Ovary (tissue), 9 donors: Measurements from ENCODE around the gene TMEM176B. TPM values are rescaled to one million over a fixed set of nuclear protein-coding genes. Genes with fewer than 3 reads are reported as not detected.

Experiments
- DNase-seq, 5 donors: peaks; one replicate each; pipeline ENCODE4 v3.0.0-alpha.2; 2019 to 2020
- H3K27ac ChIP-seq, 2 donors: fragments of 200-600 bp; one replicate each; pipeline versions ENCODE4 v1.5.1 to v1.8.0; 2019 to 2022
- H3K27me3 ChIP-seq: fragments of 200-600 bp; one replicate; pipeline ENCODE4 v1.8.0; 2022
- H3K36me3 ChIP-seq: fragments of 200-600 bp; sonication (generic); one replicate; pipeline ENCODE4 v1.5.1; 2019
- H3K4me1 ChIP-seq: one replicate; pipeline ENCODE4 v1.8.1; 2013; ENCODE audit warnings: mild to moderate bottlenecking, moderate library complexity; ENCODE audit not compliant: insufficient read depth
- H3K4me3 ChIP-seq: fragments of 200-600 bp; sonication (generic); one replicate; pipeline ENCODE4 v1.5.1; 2017
- H3K9me3 ChIP-seq, 2 donors: fragments of 200-600 bp in 1 of 2; sonication (generic) in 1 of 2; one replicate each; pipeline versions ENCODE4 v1.5.1 to v1.8.1; 2013 to 2019; ENCODE audit warnings: mild to moderate bottlenecking in 1 of 2, moderate library complexity in 1 of 2
- EP300 ChIP-seq: sonication (generic); formaldehyde crosslinking; IDR thresholded peaks from one replicate; pipeline ENCODE4 v1.6.1; 2017; ENCODE audit warnings: antibody characterized with exemption
- POLR2A ChIP-seq: fragments of 450-650 bp; IDR thresholded peaks from one replicate; pipeline ENCODE4 v1.6.1; 2017; ENCODE audit warnings: antibody characterized with exemption, mild to moderate bottlenecking, moderate library complexity
- WGBS, 3 donors: extraction: QIAGEN DNeasy Blood & Tissue Kit in 1 of 3; methylation state at CpG; one replicate each; pipeline versions ENCODE4 v1.1.5 to v1.1.7; 2013 to 2017; 5-methylcytosine and 5-hydroxymethylcytosine counted together
- intact Hi-C, 4 donors: fragments of 100-400 bp; cut with DNase I; formaldehyde crosslinking; loops; one replicate each; pipeline versions ENCODE4 v1.11.0 to v1.15.1; 2022 to 2023
- polyA plus RNA-seq, 2 donors: library from polyadenylated mRNA; stranded (reverse); fragments of 200-250 nt in 1 of 2; fragments of 350-450 nt in 1 of 2; fragmentation: Illumina TruSeq in 1 of 2; extraction: RNeasy Lipid Tissue Mini Kit (QIAGEN cat#74804) in 1 of 2; gene quantifications; one replicate each; pipeline ENCODE4 v1.2.3, GENCODE V29; 2013 to 2014
- total RNA-seq, 7 donors: library from RNA; depleted of rRNA in 2 of 7; stranded (reverse); fragments of >200 nt in 2 of 7; fragmentation: NEBNext Ultra II Directional in 3 of 7; extraction: Animal tissue kit (Norgen Biotek cat#: 25700) in 3 of 7; gene quantifications; one replicate each; pipeline versions ENCODE4 v1.1.0 to v1.2.4, GENCODE V29; 2016 to 2023
- TF ChIP-seq, protein P1 (sequence below), 3 donors: fragments of 450-650 bp in 2 of 3; fragments of 200-600 bp in 1 of 3; IDR thresholded peaks; one replicate each; pipeline versions ENCODE4 v1.5.1 to v1.8.0; 2016 to 2022; ENCODE audit warnings: antibody characterized with exemption in 3 of 3, mild to moderate bottlenecking in 1 of 3
- donor health status: DM: no; HTN: no; CAD: no; lungs with moderate emphysema.
- donor health status: DM: no; HTN: no; CAD: no.
- donor health status: Bipolar disorder and iron deficiency.
- donor health status: DM: yes; HTN: yes; CAD: no.
- donor health status: DM: no; HTN: no; CAD: no.
- donor health status: DM: yes; HTN: yes; CAD: no.

TMEM176B gene
- total and polyA plus RNA-seq, 9 donors, result 86.7 to 145 (median 131) TPM

- Histone ChIP-seq H3K27ac (no peak overlapping the region), H3K4me1 (no peaks in the 10 kb centered on the region), H3K9me3 (no peaks in the 10 kb centered on the region), H3K4me3 (no peak overlapping the region), H3K27me3 (no peaks in the 10 kb centered on the region), H3K36me3 (no peaks in the 10 kb centered on the region)
- no peak for DNase-seq
- TF ChIP-seq, protein P1, sequence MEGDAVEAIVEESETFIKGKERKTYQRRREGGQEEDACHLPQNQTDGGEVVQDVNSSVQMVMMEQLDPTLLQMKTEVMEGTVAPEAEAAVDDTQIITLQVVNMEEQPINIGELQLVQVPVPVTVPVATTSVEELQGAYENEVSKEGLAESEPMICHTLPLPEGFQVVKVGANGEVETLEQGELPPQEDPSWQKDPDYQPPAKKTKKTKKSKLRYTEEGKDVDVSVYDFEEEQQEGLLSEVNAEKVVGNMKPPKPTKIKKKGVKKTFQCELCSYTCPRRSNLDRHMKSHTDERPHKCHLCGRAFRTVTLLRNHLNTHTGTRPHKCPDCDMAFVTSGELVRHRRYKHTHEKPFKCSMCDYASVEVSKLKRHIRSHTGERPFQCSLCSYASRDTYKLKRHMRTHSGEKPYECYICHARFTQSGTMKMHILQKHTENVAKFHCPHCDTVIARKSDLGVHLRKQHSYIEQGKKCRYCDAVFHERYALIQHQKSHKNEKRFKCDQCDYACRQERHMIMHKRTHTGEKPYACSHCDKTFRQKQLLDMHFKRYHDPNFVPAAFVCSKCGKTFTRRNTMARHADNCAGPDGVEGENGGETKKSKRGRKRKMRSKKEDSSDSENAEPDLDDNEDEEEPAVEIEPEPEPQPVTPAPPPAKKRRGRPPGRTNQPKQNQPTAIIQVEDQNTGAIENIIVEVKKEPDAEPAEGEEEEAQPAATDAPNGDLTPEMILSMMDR (IDR thresholded peaks at IDR 0.05), result no peak
- TF ChIP-seq POLR2A (no peak), EP300 (no peak)
- WGBS, 3 donors, result 74 to 76% (median 74%) methylated on average over 10 of the region's 10 CpGs
- intact Hi-C loops, result no loop called here
Observed at GRCh38 chr7:150803161-150803860, 3.1 kb upstream of the TMEM176B start.

DNA sequence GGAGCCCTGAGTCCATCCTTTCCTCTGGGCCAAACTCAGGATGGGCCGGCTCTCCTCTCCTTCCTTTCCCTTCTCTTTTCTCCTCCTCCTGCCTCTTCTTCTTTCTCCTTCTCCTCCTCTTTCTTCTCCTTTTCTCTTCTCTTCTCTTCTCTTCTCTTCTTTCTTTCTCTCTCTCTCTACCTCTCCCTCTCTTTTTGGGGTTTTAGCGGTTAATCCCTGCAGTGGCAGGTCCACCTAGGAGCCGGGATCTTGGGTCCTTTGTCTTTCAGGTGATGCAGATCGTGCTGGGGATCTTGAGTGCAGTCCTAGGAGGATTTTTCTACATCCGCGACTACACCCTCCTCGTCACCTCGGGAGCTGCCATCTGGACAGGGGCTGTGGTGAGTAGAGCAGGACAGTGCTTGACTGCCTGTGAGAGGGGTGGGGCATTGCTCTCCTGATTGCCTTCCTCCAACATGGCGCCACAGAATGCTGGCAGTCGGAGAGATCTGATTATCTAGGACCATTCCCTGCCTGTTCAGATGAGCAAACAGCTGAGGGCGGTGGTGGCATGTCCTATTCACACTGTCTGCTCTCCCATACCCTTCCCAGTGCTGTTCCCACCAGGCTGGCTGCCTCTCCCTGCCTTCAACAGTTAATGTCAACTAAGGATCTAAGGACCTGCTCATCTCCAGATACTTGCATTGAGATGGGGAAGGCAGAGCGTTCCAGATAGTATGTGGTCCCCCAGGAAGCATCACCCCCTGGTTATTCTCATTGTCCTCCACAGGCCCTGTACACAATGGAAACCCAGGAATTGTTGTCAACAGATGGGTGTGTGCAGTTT, 2.0 kb upstream of the TMEM176B start:
- H3K9me3 ChIP-seq, result no peaks in the 10 kb centered on the region
- no peaks in the 10 kb centered on the region for H3K36me3 ChIP-seq
- intact Hi-C loops, result no loop called here
- no peak for DNase-seq
- TF ChIP-seq EP300 (no peak), POLR2A (no peak)
- TF ChIP-seq, protein P1 (IDR thresholded peaks at IDR 0.05), result no peak
- H3K4me3 ChIP-seq, result no peak overlapping the region
- H3K27me3 ChIP-seq, result no peaks in the 10 kb centered on the region
- H3K27ac ChIP-seq, result peak overlapping the region; percentile 68 to 70
- whole genome bisulfite sequencing, 3 donors, result 92 to 95% (median 93%) methylated on average over 12 of the region's 12 CpGs
- no peaks in the 10 kb centered on the region for H3K4me1 ChIP-seq

DNA sequence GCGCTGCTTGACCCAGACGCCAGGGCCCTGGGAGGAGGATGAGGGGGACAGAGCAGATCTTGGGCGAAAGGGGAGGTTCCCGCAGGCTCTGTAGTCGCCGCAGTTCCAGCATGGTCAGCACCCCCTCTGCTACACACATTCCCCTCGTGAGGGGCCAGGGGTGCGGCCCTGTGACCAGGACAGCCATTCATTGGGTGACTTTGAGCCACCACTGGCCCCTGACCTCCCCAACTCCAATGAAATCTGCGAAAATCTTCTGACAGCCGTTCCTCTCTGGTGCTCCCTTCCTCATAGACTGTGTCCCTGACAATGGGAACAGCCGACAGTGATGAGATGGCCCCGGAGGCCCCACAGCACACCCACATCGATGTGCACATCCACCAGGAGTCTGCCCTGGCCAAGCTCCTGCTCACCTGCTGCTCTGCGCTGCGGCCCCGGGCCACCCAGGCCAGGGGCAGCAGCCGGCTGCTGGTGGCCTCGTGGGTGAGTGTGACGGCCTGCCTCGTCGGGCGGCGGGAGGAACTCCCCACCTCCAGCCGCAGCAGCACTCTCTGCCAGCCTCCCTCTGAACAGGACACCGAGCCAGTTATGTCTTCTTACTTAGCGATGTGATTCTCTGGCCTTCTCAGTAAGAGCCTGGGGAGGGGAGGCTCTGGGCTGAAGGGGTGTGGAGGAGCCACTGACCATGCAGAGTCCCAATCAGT, 1.2 kb upstream of the TMEM176B start:
- H3K27ac ChIP-seq, result peak overlapping the region; percentile 68 to 70
- peak overlapping the region; percentile 55 for H3K4me3 ChIP-seq
- intact Hi-C loops, result no loop called here
- H3K9me3 ChIP-seq, result no peaks in the 10 kb centered on the region
- WGBS, 3 donors, result 19 to 33% (median 32%) methylated on average over 23 to 26 of the region's 26 CpGs
- no peaks in the 10 kb centered on the region for H3K4me1 ChIP-seq
- peak in 2 of 5 donors; percentile 33 to 34 for DNase-seq
- TF ChIP-seq POLR2A (no peak), EP300 (no peak)
- TF ChIP-seq, protein P1 (IDR thresholded peaks at IDR 0.05), result no peak
- H3K36me3 ChIP-seq, result no peaks in the 10 kb centered on the region
- no peaks in the 10 kb centered on the region for H3K27me3 ChIP-seq

- intact Hi-C loops, result no loop called here
- H3K4me3 ChIP-seq, result peak within 1 kb of the TSS; percentile 55
- TF ChIP-seq, protein P1 (IDR thresholded peaks at IDR 0.05), result no peak
- no peak for TF ChIP-seq POLR2A
- TF ChIP-seq EP300, result no peak
- H3K9me3 ChIP-seq, result no peaks in the 10 kb centered on the region
- 1 to 3% (median 1%) methylated on average over 33 to 54 of the region's 54 CpGs for WGBS, 3 donors
- no peaks in the 10 kb centered on the region for H3K4me1 ChIP-seq
- no peaks in the 10 kb centered on the region for H3K36me3 ChIP-seq
- DNase-seq, result peak in 3 of 5 donors; percentile 65 to 67 (median 66)
- peak within 1 kb of the TSS; percentile 68 to 70 for H3K27ac ChIP-seq
- H3K27me3 ChIP-seq, result no peaks in the 10 kb centered on the region
Observed at GRCh38 chr7:150800581-150801241, 547 bp upstream of the TMEM176B start, which contains the start of gene TMEM176A. TMEM176A (plus strand) TSS chr7:150800769; CDS start chr7:150801551, 782 bp downstream.
